Measurements from ENCODE around the gene YIPF4.

DNA sequence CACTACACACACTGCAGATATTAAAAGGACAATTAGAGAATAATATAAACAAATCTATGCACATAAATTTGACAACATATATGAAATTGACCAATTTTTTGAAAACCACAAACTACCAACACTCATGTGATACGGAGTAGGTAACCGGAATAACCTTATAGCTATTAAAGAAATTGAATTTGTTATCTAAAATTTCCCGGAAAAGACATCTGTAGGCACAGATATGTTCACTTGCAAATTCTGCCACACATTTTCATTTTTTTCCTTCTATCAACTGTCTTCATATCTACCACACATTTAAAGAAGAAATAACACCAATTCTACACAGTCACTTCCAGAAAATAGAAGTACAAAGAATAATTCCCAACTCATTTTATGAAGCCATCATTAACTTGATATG, 35.4 kb upstream of the YIPF4 start:
- TF ChIP-seq POLR2AphosphoS5 (IDR thresholded peaks at IDR 0.05; ENCODE audit: low read depth, low read length) (no peak), TCF12 (IDR thresholded peaks at IDR 0.05) (no peak)

All from SK-N-SH (cell line).